ENCODE data around the gene DNAH2. TPM values are rescaled to one million over a fixed set of nuclear protein-coding genes. Genes with fewer than 3 reads are reported as not detected.

Gene DNAH2
- total and polyA plus RNA-seq, 2 of the 8 experiments (the other 6 are each of a cell fraction or from before 2014, with no cell fraction given): 0.13 to 0.18 TPM

DNA sequence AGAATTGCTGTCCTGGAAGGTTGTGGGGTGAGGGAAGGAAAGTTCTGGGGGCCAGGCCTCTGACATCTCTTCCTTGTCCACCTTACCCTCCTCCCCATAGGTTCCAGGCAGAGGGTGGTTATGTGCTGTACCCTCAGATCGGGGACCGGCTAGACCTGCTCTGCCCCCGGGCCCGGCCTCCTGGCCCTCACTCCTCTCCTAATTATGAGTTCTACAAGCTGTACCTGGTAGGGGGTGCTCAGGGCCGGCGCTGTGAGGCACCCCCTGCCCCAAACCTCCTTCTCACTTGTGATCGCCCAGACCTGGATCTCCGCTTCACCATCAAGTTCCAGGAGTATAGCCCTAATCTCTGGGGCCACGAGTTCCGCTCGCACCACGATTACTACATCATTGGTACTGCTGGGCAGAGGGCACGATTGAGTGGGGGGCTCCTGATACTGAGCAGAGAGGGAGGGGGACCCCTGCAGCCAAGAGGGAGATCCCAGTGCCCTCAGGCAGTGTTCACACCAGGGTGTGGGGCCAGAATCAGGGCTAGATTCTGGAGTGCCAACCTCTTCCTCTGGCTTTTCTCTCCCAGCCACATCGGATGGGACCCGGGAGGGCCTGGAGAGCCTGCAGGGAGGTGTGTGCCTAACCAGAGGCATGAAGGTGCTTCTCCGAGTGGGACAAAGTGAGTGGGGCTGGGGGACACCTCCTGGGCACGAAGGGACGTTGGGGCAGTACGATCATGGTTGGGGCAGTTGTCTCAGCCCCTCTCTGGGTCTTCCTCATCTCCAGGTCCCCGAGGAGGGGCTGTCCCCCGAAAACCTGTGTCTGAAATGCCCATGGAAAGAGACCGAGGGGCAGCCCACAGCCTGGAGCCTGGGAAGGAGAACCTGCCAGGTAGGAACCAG, 9.4 kb upstream of the DNAH2 start:
- no peak overlapping the region for H3K23ac ChIP-seq (ENCODE audit: insufficient read length)
- H3K9me3 ChIP-seq (ENCODE audit: insufficient read depth in 2 of 2, low read depth in 1 of 2, low read length in 1 of 2): no peaks in the 10 kb centered on the region
- peaks cover 19% of the 10 kb centered on the region; the same call in 1 of the 2 replicates for H3K23me2 ChIP-seq (ENCODE audit: low read depth, low read length)
- FAIRE-seq: no peak
- peaks cover 6 to 31% (median 22%) of the 10 kb centered on the region in 4 experiments for H3K4me1 ChIP-seq (replicated peaks in 1 of 4; ENCODE audit: control insufficient read depth in 3 of 4, insufficient read depth in 4 of 4, low read length in 3 of 4)
- no peak overlapping the region for H4K5ac ChIP-seq (ENCODE audit: insufficient read length, low read depth, low read length)
- no peak overlapping the region for H3K9ac ChIP-seq (replicated peaks in 1 of 4; ENCODE audit: extremely low read depth in 1 of 4, low read depth in 3 of 4, low read length in 3 of 4)
- H3K4ac ChIP-seq (replicated peaks; ENCODE audit: insufficient read length, low read depth, low read length): no peak overlapping the region
- no peak overlapping the region for H2BK12ac ChIP-seq (ENCODE audit: low read depth, low read length)
- DNase-seq (ENCODE audit: low read depth in 1 of 2, low spot score in 2 of 2): no peak
- no peak overlapping the region for H3K4me2 ChIP-seq (ENCODE audit: insufficient read depth in 1 of 2, low read depth in 2 of 2, low read length in 2 of 2)
- peaks cover 0 to 7% of the 10 kb centered on the region in 2 experiments for H4K20me1 ChIP-seq (replicated peaks in 1 of 2; ENCODE audit: control insufficient read depth in 1 of 2, insufficient read depth in 2 of 2, low read length in 2 of 2)
- H3K79me2 ChIP-seq (ENCODE audit: control insufficient read depth in 1 of 2, insufficient read depth in 2 of 2, low read length in 2 of 2): no peaks in the 10 kb centered on the region
- H3K79me1 ChIP-seq (ENCODE audit: low read depth, low read length): no peaks in the 10 kb centered on the region; the same call in 1 of the 2 replicates
- no peak overlapping the region for H3K4me3 ChIP-seq (ENCODE audit: extremely low read depth in 1 of 4, insufficient read depth in 2 of 4, low read depth in 3 of 4, low read length in 4 of 4)
- CTCF ChIA-PET (ENCODE audit: partially characterized antibody): interaction anchor here (3.9 to 10.1 kb wide), 4 partner anchors 9 to 75 kb away, joined by 31 to 86 read pairs (median 66); partner anchors contain the start of genes DNAH2, TP53 and WRAP53
- no peak overlapping the region for H3K27ac ChIP-seq (ENCODE audit: low read depth, low read length)
- H3K27me3 ChIP-seq (replicated peaks in 1 of 4; ENCODE audit: control insufficient read depth in 3 of 4, extremely low read depth in 1 of 4, insufficient read depth in 3 of 4, low read length in 3 of 4): peaks cover 0 to 7% (median 3%) of the 10 kb centered on the region in 4 experiments; a peak in 3 of 7 replicates
- H3K56ac ChIP-seq (replicated peaks; ENCODE audit: insufficient read length, low read depth, low read length): no peak overlapping the region
- H4K8ac ChIP-seq (ENCODE audit: extremely low read depth, insufficient read depth, low read length): no peak overlapping the region
- H2BK15ac ChIP-seq (ENCODE audit: low read length): no peak overlapping the region
- POLR2A ChIA-PET (ENCODE audit: partially characterized antibody): interaction anchor here (0.7 to 11.4 kb wide), 4 partner anchors 9 to 80 kb away, joined by 3 to 186 read pairs (median 10); partner anchors contain the start of genes ATP1B2, SAT2, TP53 and WRAP53
- H2BK120ac ChIP-seq (replicated peaks; ENCODE audit: low read depth, low read length): no peak overlapping the region
- no peaks in the 10 kb centered on the region for H3K36me3 ChIP-seq (ENCODE audit: control insufficient read depth in 2 of 4, insufficient read depth in 4 of 4, low read length in 3 of 4)
- no peak overlapping the region for H3K14ac ChIP-seq (ENCODE audit: insufficient read length)
- H2BK20ac ChIP-seq (ENCODE audit: low read length): no peak overlapping the region
- no peak overlapping the region for H2AFZ ChIP-seq (ENCODE audit: low read length)
- no peak overlapping the region for H2AK5ac ChIP-seq (ENCODE audit: low read depth, low read length)
- WGBS, 2 experiments (ENCODE audit: extremely low coverage in 1 of 2, insufficient coverage in 1 of 2, insufficient read length in 1 of 2, insufficient replicate concordance in 2 of 2, low coverage in 1 of 2, low lambda C conversion rate in 2 of 2, missing lambda C conversion rate in 1 of 2): 92% methylated on average over 19 of the region's 22 CpGs; no CpG with 5 or more reads in 1 of the 2 experiments
- H2BK5ac ChIP-seq (ENCODE audit: low read depth, low read length): no peak overlapping the region
- no peak overlapping the region for H3K18ac ChIP-seq (ENCODE audit: extremely low read depth, low read length)
- no peak overlapping the region for H4K91ac ChIP-seq (replicated peaks; ENCODE audit: insufficient read length, low read length)
- TF ChIP-seq RBBP5 (IDR thresholded peaks at IDR 0.05; ENCODE audit: borderline replicate concordance, low read depth, low read length): no peak
